Measurements from ENCODE around the gene INTS11. TPM values are rescaled to one million over a fixed set of nuclear protein-coding genes. Genes with fewer than 3 reads are reported as not detected.

Gene INTS11
- total RNA-seq, 1 donor from 2014 or later: 94.2 TPM

- TF ChIP-seq, protein P1, sequence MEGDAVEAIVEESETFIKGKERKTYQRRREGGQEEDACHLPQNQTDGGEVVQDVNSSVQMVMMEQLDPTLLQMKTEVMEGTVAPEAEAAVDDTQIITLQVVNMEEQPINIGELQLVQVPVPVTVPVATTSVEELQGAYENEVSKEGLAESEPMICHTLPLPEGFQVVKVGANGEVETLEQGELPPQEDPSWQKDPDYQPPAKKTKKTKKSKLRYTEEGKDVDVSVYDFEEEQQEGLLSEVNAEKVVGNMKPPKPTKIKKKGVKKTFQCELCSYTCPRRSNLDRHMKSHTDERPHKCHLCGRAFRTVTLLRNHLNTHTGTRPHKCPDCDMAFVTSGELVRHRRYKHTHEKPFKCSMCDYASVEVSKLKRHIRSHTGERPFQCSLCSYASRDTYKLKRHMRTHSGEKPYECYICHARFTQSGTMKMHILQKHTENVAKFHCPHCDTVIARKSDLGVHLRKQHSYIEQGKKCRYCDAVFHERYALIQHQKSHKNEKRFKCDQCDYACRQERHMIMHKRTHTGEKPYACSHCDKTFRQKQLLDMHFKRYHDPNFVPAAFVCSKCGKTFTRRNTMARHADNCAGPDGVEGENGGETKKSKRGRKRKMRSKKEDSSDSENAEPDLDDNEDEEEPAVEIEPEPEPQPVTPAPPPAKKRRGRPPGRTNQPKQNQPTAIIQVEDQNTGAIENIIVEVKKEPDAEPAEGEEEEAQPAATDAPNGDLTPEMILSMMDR (IDR thresholded peaks at IDR 0.05; ENCODE audit: insufficient read depth, low read length, poor library complexity, severe bottlenecking): no peak
- peaks cover 2% of the 10 kb centered on the region for H3K36me3 ChIP-seq (ENCODE audit: control insufficient read depth, insufficient read depth, low read length)
- no peak for DNase-seq (ENCODE audit: low read depth)
- peak overlapping the region; percentile 98 for H3K4me3 ChIP-seq (ENCODE audit: low read depth, low read length)
- no peaks in the 10 kb centered on the region for H3K27me3 ChIP-seq (ENCODE audit: control insufficient read depth, insufficient read depth, low read length)
These were observed 356 bp downstream of the INTS11 start for GRCh38 chr1:1324084-1324523.

DNA sequence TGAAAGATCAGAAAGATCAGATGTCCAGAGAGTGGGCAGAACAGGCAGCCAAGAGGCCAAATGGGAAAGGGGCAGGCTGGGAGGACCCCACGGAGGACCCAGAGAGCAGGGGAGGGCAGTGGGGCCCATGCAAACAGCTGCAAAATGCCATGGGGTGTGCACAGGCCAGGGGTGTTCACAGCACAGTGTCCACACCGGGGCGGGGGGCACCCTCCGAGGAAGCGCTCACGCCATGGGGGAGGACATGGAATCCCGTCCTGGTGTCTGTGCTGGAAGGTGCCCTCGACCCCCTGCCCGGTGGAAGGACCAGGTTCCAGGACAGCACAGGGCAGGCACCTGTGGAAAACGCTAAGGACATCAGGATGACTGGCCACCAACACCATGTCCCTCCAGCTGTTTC, 1.5 kb downstream of the INTS11 start:
- DNase-seq (ENCODE audit: low read depth): no peak
- H3K36me3 ChIP-seq (ENCODE audit: control insufficient read depth, insufficient read depth, low read length): peaks cover 2% of the 10 kb centered on the region
- H3K4me3 ChIP-seq (ENCODE audit: low read depth, low read length): no peak overlapping the region
- TF ChIP-seq, protein P1 (IDR thresholded peaks at IDR 0.05; ENCODE audit: insufficient read depth, low read length, poor library complexity, severe bottlenecking): no peak
- H3K27me3 ChIP-seq (ENCODE audit: control insufficient read depth, insufficient read depth, low read length): no peaks in the 10 kb centered on the region

DNA sequence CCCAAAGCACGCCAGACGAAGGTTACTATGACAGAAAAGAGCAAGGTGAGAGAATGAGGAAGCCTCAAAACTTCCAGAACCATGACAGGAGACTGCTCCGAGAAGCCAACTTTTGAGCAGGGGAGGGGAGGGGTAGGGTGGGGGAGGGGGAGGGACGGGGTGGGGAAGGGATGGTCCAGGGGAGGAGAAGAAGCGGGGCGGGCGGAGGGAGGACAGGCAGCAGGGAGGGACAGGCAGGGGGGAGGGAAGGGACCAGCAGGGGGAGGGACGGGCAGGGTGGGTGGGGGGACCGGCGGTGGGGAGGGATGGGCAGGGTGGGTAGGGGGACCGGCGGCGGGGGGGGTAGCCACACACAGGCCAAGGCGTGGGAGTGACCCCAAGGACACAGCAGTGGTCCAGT, 2.0 kb downstream of the INTS11 start:
- no peak overlapping the region for H3K4me3 ChIP-seq (ENCODE audit: low read depth, low read length)
- TF ChIP-seq, protein P1 (IDR thresholded peaks at IDR 0.05; ENCODE audit: insufficient read depth, low read length, poor library complexity, severe bottlenecking): no peak
- H3K36me3 ChIP-seq (ENCODE audit: control insufficient read depth, insufficient read depth, low read length): peaks cover 2% of the 10 kb centered on the region
- no peak for DNase-seq (ENCODE audit: low read depth)
- no peaks in the 10 kb centered on the region for H3K27me3 ChIP-seq (ENCODE audit: control insufficient read depth, insufficient read depth, low read length)

DNA sequence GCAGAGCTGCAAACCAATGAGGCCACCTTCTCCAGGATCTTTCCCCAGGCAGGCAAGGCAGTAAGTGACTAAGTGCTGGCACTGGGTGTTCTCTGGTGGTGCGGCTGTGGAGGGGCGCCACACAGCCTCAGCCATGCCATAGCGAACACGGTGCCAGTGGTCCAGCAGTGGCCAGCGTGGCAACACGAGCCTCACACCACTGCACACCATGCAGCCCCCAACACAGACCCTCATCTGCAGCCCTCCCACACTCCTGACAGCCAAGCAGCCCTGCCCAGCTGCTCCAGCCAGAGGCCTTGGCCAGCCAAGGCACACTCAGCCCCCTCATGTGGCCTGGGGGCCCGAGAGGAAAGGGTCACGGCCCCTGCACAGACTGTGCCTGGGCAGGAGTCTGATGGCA, 3.0 kb downstream of the INTS11 start:
- Histone ChIP-seq H3K27me3 (ENCODE audit: control insufficient read depth, insufficient read depth, low read length) (no peaks in the 10 kb centered on the region), H3K36me3 (ENCODE audit: control insufficient read depth, insufficient read depth, low read length) (peaks cover 2% of the 10 kb centered on the region), H3K4me3 (ENCODE audit: low read depth, low read length) (no peak overlapping the region)
- DNase-seq (ENCODE audit: low read depth): no peak
- TF ChIP-seq, protein P1 (IDR thresholded peaks at IDR 0.05; ENCODE audit: insufficient read depth, low read length, poor library complexity, severe bottlenecking): no peak

- DNase-seq (ENCODE audit: low read depth): no peak
- TF ChIP-seq, protein P1 (IDR thresholded peaks at IDR 0.05; ENCODE audit: insufficient read depth, low read length, poor library complexity, severe bottlenecking): no peak
- Histone ChIP-seq H3K27me3 (ENCODE audit: control insufficient read depth, insufficient read depth, low read length) (no peaks in the 10 kb centered on the region), H3K36me3 (ENCODE audit: control insufficient read depth, insufficient read depth, low read length) (peaks cover 2% of the 10 kb centered on the region), H3K4me3 (ENCODE audit: low read depth, low read length) (no peak overlapping the region)
These were observed 3.6 kb downstream of the INTS11 start for GRCh38 chr1:1320666-1321448.

DNA sequence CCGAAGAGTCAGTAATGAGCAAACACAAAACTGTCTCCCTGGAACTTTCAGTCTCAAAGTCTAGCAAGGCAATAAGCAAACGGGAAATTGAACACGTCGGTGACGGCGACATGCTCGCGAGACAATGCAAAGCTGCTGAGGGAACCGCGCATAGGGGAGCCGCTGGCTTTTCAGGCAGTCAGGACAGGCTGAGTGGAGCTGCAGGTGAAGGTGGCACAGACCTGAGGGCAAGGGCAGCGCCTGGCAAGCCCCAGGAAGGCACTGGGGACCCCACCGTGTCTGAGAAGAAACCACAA, 4.9 kb downstream of the INTS11 start:
- DNase-seq (ENCODE audit: low read depth): no peak
- Histone ChIP-seq H3K36me3 (ENCODE audit: control insufficient read depth, insufficient read depth, low read length) (peaks cover 2% of the 10 kb centered on the region), H3K4me3 (ENCODE audit: low read depth, low read length) (no peak overlapping the region), H3K27me3 (ENCODE audit: control insufficient read depth, insufficient read depth, low read length) (no peaks in the 10 kb centered on the region)
- TF ChIP-seq, protein P1 (IDR thresholded peaks at IDR 0.05; ENCODE audit: insufficient read depth, low read length, poor library complexity, severe bottlenecking): no peak
